GM23248 (cell line): ENCODE data around the gene MFNG. TPM values are rescaled to one million over a fixed set of nuclear protein-coding genes. Genes with fewer than 3 reads are reported as not detected.

ENCODE experiments used
- DNase-seq: peaks from one replicate; pipeline ENCODE4 v3.0.0-alpha.2; 2015
- H2AFZ ChIP-seq: fragments of 200-600 bp; sonication (generic); 2 replicates; pipeline ENCODE4 v1.6.1; 2016; ENCODE audit warnings: antibody characterized with exemption
- H3F3A ChIP-seq: fragments of 200-600 bp; sonication (generic); 2 replicates; pipeline ENCODE4 v1.6.1; 2016; ENCODE audit warnings: mild to moderate bottlenecking, antibody characterized with exemption, mixed run types; ENCODE audit not compliant: insufficient read depth
- H3K27ac ChIP-seq: fragments of 200-600 bp; sonication (generic); 2 replicates; pipeline ENCODE4 v1.5.1; 2016; ENCODE audit warnings: mild to moderate bottlenecking
- H3K27me3 ChIP-seq: fragments of 200-600 bp; sonication (generic); replicated peaks from 2 replicates; pipeline ENCODE4 v1.6.1; 2016; ENCODE audit warnings: mild to moderate bottlenecking; ENCODE audit not compliant: insufficient read depth
- H3K36me3 ChIP-seq: fragments of 200-600 bp; sonication (generic); 2 replicates; pipeline ENCODE4 v1.6.1; 2016; ENCODE audit warnings: low read depth, mild to moderate bottlenecking
- H3K4me1 ChIP-seq: fragments of 200-600 bp; sonication (generic); 2 replicates; pipeline ENCODE4 v1.6.1; 2016; ENCODE audit warnings: mild to moderate bottlenecking; ENCODE audit not compliant: insufficient read depth
- H3K4me2 ChIP-seq: fragments of 200-600 bp; sonication (generic); one replicate; pipeline ENCODE4 v1.6.1; 2016; ENCODE audit warnings: mild to moderate bottlenecking; ENCODE audit not compliant: unreplicated experiment
- H3K4me3 ChIP-seq: fragments of 200-600 bp; sonication (generic); 2 replicates; pipeline ENCODE4 v1.5.1; 2016; ENCODE audit warnings: mild to moderate bottlenecking
- H3K79me2 ChIP-seq: fragments of 200-600 bp; sonication (generic); 2 replicates; pipeline ENCODE4 v1.6.1; 2016; ENCODE audit warnings: mild to moderate bottlenecking; ENCODE audit not compliant: insufficient read depth
- H3K9ac ChIP-seq: fragments of 200-600 bp; sonication (generic); 2 replicates; pipeline ENCODE4 v1.6.1; 2016; ENCODE audit warnings: mild to moderate bottlenecking
- H3K9me2 ChIP-seq: fragments of 200-600 bp; sonication (generic); 2 replicates; pipeline ENCODE4 v1.6.1; 2016; ENCODE audit warnings: mixed run types, mild to moderate bottlenecking, moderate library complexity; ENCODE audit not compliant: insufficient read depth
- H3K9me3 ChIP-seq: fragments of 200-600 bp; sonication (generic); one replicate; pipeline ENCODE4 v1.6.1; 2017; ENCODE audit warnings: low read depth
- H4K20me1 ChIP-seq: fragments of 200-600 bp; sonication (generic); 2 replicates; pipeline ENCODE4 v1.6.0; 2016; ENCODE audit not compliant: insufficient read depth
- EZH2 ChIP-seq: fragments of 200-600 bp; sonication (generic); IDR thresholded peaks from 2 replicates; pipeline ENCODE4 v1.6.1; 2018; ENCODE audit warnings: antibody characterized with exemption, mild to moderate bottlenecking; ENCODE audit not compliant: insufficient read depth, poor library complexity, severe bottlenecking
- EZH2phosphoT487 ChIP-seq: fragments of 200-600 bp; sonication (generic); IDR thresholded peaks from 2 replicates; pipeline ENCODE4 v1.6.1; 2018; ENCODE audit warnings: antibody characterized with exemption, moderate library complexity, mild to moderate bottlenecking, low read depth; ENCODE audit not compliant: insufficient read depth
- WGBS, 2 experiments: methylation state at CpG; one replicate each; pipeline ENCODE4 v1.1.6; 2015 to 2017; ENCODE audit warnings: low lambda C conversion rate in 2 of 2, low coverage in 1 of 2; ENCODE audit errors: missing lambda C conversion rate in 2 of 2; 5-methylcytosine and 5-hydroxymethylcytosine counted together
- in situ Hi-C: fragments of 300-500 bp; cut with MboI; formaldehyde crosslinking; loops from 2 replicates; pipeline ENCODE4 v1.15.0; 2020
- polyA plus RNA-seq: library from polyadenylated mRNA; unstranded; fragments of >200 nt; fragmentation: Nextera tagmentation; extraction: Ambion mirVana; gene quantifications from 2 replicates; pipeline ENCODE4 v1.2.1, GENCODE V29; 2016
- total RNA-seq: library from RNA; depleted of rRNA; stranded (reverse); fragments of >200 nt; shearing (Covaris generic); gene quantifications from 2 replicates; pipeline ENCODE4 v1.2.3, GENCODE V29; 2014

MFNG gene
- total and polyA plus RNA-seq, 2 experiments from 2014 or later = not detected

DNA sequence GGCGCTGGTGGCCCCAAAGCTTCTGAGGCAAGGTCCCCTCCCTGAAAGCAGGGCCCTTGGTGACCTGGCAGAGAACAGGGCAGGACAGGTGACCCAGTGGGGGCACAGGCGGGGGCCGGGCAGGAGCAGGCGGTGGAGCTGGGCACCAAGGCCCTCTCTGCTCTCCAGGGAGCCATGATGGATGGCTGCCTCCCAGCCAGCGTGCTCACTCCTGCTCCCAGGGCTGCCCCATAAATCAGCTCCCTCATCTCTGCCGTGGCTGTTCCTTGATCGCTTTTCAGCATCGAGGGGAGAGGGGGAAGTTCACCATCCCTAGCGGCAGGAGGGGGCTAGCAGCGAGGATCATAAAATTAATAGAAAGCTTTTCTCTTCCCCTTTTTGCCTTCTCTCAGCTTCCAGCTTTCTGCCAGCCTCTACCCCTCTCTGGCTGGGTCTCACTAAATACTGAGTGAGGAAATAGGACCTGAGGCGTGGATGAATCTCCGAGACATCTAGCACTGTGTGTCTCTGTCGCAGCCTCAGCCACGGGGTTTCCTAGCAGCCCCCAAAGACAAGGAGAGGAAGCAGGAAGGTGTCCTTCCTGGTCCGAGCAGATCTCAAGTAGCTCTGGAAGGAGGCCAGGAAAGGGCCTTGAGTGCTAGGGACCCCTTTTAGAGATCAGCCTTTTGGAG lies 36.7 kb downstream of the MFNG start:
- in situ Hi-C loops = loop anchor here (10.0 kb wide), 1 partner anchor 135 kb away; no protein-coding TSS in a partner anchor
- Histone ChIP-seq H2AFZ (no peak overlapping the region), H3K27ac (no peak overlapping the region), H3K4me2 (no peak overlapping the region), H3K9me2 (no peaks in the 10 kb centered on the region), H3K79me2 (no peaks in the 10 kb centered on the region), H3K36me3 (no peaks in the 10 kb centered on the region), H3K9me3 (no peaks in the 10 kb centered on the region), H3K27me3 (no peaks in the 10 kb centered on the region), H3K4me3 (no peak overlapping the region), H3K9ac (no peak overlapping the region), H3F3A (no peaks in the 10 kb centered on the region), H4K20me1 (no peaks in the 10 kb centered on the region), H3K4me1 (peaks cover 2% of the 10 kb centered on the region; the same call in 1 of the 2 replicates)
- no peak for TF ChIP-seq EZH2
- no peak for TF ChIP-seq EZH2phosphoT487
- WGBS, 2 experiments = 31 to 33% methylated on average over 15 of the region's 15 CpGs
- no peak for DNase-seq

DNA sequence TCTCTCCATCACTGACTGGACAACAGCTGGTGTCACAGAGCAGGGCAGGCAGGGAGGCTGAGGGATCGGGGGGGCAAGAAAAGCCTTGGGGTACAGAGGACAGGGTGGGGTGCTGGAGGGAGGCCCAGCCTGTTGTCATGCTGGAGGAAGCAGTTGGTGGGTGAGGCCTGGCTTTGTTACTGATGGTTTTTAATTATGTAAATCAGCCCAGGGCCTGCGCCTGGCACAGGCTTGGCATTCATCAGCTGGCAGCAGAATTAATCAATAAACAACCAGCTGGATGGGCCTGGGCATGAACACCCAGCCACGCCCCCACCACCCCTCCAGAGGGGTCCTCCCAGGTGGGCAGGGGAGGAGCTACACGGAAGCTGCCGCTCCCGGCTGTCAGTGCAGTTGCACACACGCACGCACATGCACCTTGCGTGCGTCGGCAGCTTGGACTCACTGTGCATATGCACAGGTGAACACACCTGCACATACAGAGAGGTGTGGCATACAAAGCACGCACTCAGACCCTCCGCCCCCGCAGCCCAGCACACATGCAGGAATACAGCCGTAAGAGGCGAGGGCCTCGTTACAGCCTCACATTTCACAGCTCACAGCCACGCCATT lies 37.6 kb downstream of the MFNG start:
- Histone ChIP-seq H3K4me3 (no peak overlapping the region), H3K27me3 (no peaks in the 10 kb centered on the region), H3K27ac (no peak overlapping the region), H3K9me3 (no peaks in the 10 kb centered on the region), H2AFZ (no peak overlapping the region), H3K79me2 (no peaks in the 10 kb centered on the region), H3K4me2 (no peak overlapping the region), H3K4me1 (no peaks in the 10 kb centered on the region), H3F3A (no peaks in the 10 kb centered on the region), H3K9ac (no peak overlapping the region), H3K36me3 (no peaks in the 10 kb centered on the region), H4K20me1 (no peaks in the 10 kb centered on the region), H3K9me2 (no peaks in the 10 kb centered on the region)
- no peak for DNase-seq
- in situ Hi-C loops = no loop called here
- 60 to 63% methylated on average over 17 to 18 of the region's 18 CpGs for WGBS, 2 experiments
- TF ChIP-seq EZH2phosphoT487 (no peak), EZH2 (no peak)

DNA sequence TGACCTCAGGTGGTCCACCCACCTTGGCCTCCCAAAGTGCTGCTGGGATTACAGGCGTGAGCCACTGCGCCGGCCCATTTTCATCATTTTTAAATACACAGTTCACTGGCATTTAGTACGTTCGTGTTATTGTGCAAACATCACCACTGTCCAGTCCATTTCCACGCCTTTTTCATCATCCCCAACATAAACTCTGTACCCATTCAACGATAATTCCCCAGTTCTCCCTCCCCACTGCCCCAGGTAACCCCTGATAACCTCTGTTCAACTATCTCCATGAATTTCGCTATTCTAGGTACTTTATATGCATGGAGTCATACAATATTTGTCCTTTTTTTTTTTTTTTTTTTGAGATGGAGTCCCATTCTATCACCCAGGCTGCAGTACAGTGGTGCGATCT lies 40.7 kb downstream of the MFNG start:
- Histone ChIP-seq H3K4me3 (no peak overlapping the region), H3K4me1 (no peaks in the 10 kb centered on the region), H2AFZ (no peak overlapping the region), H3K9me3 (no peaks in the 10 kb centered on the region), H3K27ac (no peak overlapping the region), H3K4me2 (no peak overlapping the region), H3K9me2 (no peaks in the 10 kb centered on the region), H3K9ac (no peak overlapping the region), H3K36me3 (no peaks in the 10 kb centered on the region), H3K79me2 (no peaks in the 10 kb centered on the region), H4K20me1 (no peaks in the 10 kb centered on the region), H3K27me3 (no peaks in the 10 kb centered on the region), H3F3A (no peaks in the 10 kb centered on the region)
- no peak for TF ChIP-seq EZH2
- TF ChIP-seq EZH2phosphoT487 = no peak
- WGBS, 2 experiments = 88 to 92% methylated on average over 9 of the region's 9 CpGs
- DNase-seq = no peak
- in situ Hi-C loops = no loop called here

DNA sequence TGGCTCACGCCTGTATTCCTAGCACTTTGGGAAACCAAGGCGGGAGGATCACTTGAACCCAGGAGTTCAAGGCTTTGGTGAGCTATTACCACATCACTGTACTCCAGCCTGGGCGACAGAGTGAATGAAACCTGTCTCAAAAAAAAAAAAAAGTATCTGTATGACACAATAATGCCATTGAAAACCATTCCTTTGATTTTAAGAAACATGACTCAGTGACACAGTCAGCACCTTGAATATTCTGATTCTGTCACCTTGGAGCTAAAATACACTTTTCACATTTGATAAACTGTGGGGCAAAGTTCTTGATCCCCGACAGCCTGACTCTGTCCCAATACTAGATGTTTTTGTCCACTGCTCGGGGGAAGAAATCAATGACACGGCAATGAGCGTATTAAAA lies 42.2 kb downstream of the MFNG start:
- no peak for DNase-seq
- Histone ChIP-seq H3K27me3 (peaks cover 1% of the 10 kb centered on the region; the same call in 1 of the 2 replicates), H3K9me2 (no peaks in the 10 kb centered on the region), H3K9ac (no peak overlapping the region), H3K27ac (no peak overlapping the region), H4K20me1 (no peaks in the 10 kb centered on the region), H3K4me1 (no peaks in the 10 kb centered on the region), H3K9me3 (no peaks in the 10 kb centered on the region), H3K4me3 (no peak overlapping the region), H3F3A (no peaks in the 10 kb centered on the region), H2AFZ (no peak overlapping the region), H3K4me2 (no peak overlapping the region), H3K36me3 (no peaks in the 10 kb centered on the region), H3K79me2 (no peaks in the 10 kb centered on the region)
- 62 to 64% methylated on average over 7 of the region's 7 CpGs for WGBS, 2 experiments
- in situ Hi-C loops = no loop called here
- TF ChIP-seq EZH2 = no peak
- no peak for TF ChIP-seq EZH2phosphoT487
